GM23338 (cell line): ENCODE data around the gene ST6GALNAC6. TPM values are rescaled to one million over a fixed set of nuclear protein-coding genes. Genes with fewer than 3 reads are reported as not detected.

Source experiments
- ATAC-seq: fragments of 200-7000 bp; cut with Tn5 transposase; 3 replicates; pipeline ENCODE4 v1.9.1; 2020
- DNase-seq: peaks from one replicate; pipeline ENCODE4 v3.0.0-alpha.2; 2015; ENCODE audit warnings: low spot score
- H2AFZ ChIP-seq: fragments of 200-600 bp; sonication (generic); 2 replicates; pipeline ENCODE4 v1.8.0; 2016; ENCODE audit warnings: antibody characterized with exemption, mild to moderate bottlenecking, moderate library complexity
- H3F3A ChIP-seq: fragments of 200-600 bp; sonication (generic); replicated peaks from 2 replicates; pipeline ENCODE4 v1.8.0; 2017; ENCODE audit warnings: antibody characterized with exemption, mixed run types, low read depth
- H3K27ac ChIP-seq: fragments of 200-600 bp; sonication (generic); 2 replicates; pipeline ENCODE4 v1.6.1; 2016; ENCODE audit warnings: low read depth
- H3K27me3 ChIP-seq: fragments of 200-600 bp; sonication (generic); 2 replicates; pipeline ENCODE4 v1.8.0; 2016; ENCODE audit warnings: mild to moderate bottlenecking, mixed run types, moderate library complexity; ENCODE audit not compliant: insufficient read depth
- H3K36me3 ChIP-seq: fragments of 200-600 bp; sonication (generic); 2 replicates; pipeline ENCODE4 v1.8.0; 2016; ENCODE audit warnings: mild to moderate bottlenecking; ENCODE audit not compliant: insufficient read depth
- H3K4me1 ChIP-seq: fragments of 200-600 bp; sonication (generic); 2 replicates; pipeline ENCODE4 v1.8.0; 2016; ENCODE audit warnings: mild to moderate bottlenecking, moderate library complexity; ENCODE audit not compliant: insufficient read depth
- H3K4me2 ChIP-seq: fragments of 200-600 bp; sonication (generic); 2 replicates; pipeline ENCODE4 v1.7.1; 2017; ENCODE audit warnings: mixed run types
- H3K4me3 ChIP-seq: fragments of 200-600 bp; sonication (generic); 2 replicates; pipeline ENCODE4 v1.6.1; 2016; ENCODE audit warnings: mixed run types
- H3K79me2 ChIP-seq: fragments of 200-600 bp; sonication (generic); replicated peaks from 2 replicates; pipeline ENCODE4 v1.8.0; 2017; ENCODE audit warnings: mild to moderate bottlenecking; ENCODE audit not compliant: insufficient read depth
- H3K9me2 ChIP-seq: fragments of 200-600 bp; sonication (generic); 2 replicates; pipeline ENCODE4 v1.8.0; 2017; ENCODE audit not compliant: insufficient read depth
- H4K20me1 ChIP-seq: fragments of 200-600 bp; sonication (generic); replicated peaks from 2 replicates; pipeline ENCODE4 v1.8.0; 2017; ENCODE audit warnings: mild to moderate bottlenecking; ENCODE audit not compliant: insufficient read depth
- H3K27ac Mint-ChIP-seq: 2 replicates; pipeline ENCODE4 v1.8.0; 2020; ENCODE audit warnings: inconsistent platforms, mild to moderate bottlenecking, moderate library complexity, mixed read lengths
- H3K27me3 Mint-ChIP-seq: 3 replicates; pipeline ENCODE4 v1.8.0; 2022; ENCODE audit warnings: low read depth, mild to moderate bottlenecking, moderate library complexity, mixed read lengths, inconsistent platforms; ENCODE audit not compliant: insufficient read depth, poor library complexity
- H3K36me3 Mint-ChIP-seq: 3 replicates; pipeline ENCODE4 v1.8.0; 2021; ENCODE audit warnings: low read depth, mild to moderate bottlenecking, inconsistent platforms, moderate library complexity, mixed read lengths
- H3K4me1 Mint-ChIP-seq: 3 replicates; pipeline ENCODE4 v1.8.0; 2020; ENCODE audit warnings: mild to moderate bottlenecking, inconsistent platforms, mixed read lengths
- H3K4me3 Mint-ChIP-seq: 3 replicates; pipeline ENCODE4 v1.8.0; 2021; ENCODE audit warnings: moderate library complexity, mild to moderate bottlenecking, inconsistent platforms, mixed read lengths
- H3K9me3 Mint-ChIP-seq: 3 replicates; pipeline ENCODE4 v1.8.0; 2020; ENCODE audit warnings: moderate library complexity, mild to moderate bottlenecking, inconsistent platforms, mixed read lengths
- EZH2 ChIP-seq: fragments of 200-600 bp; sonication (generic); IDR thresholded peaks from one replicate; pipeline ENCODE4 v1.8.0; 2017; ENCODE audit warnings: antibody characterized with exemption, mild to moderate bottlenecking, low read depth; ENCODE audit not compliant: unreplicated experiment
- JUNB ChIP-seq: IDR thresholded peaks from one replicate; pipeline ENCODE4 v1.6.1; 2016; ENCODE audit warnings: antibody characterized with exemption; ENCODE audit not compliant: unreplicated experiment
- POLR2AphosphoS5 ChIP-seq: IDR thresholded peaks from 2 replicates; pipeline ENCODE4 v1.6.1; 2016; ENCODE audit warnings: antibody characterized with exemption, low read depth
- polyA plus RNA-seq: library from polyadenylated mRNA; unstranded; fragments of >200 nt; fragmentation: Nextera tagmentation; extraction: Ambion mirVana; gene quantifications from 2 replicates; pipeline ENCODE4 v1.2.1, GENCODE V29; 2016
- total RNA-seq: library from RNA; depleted of rRNA; stranded (reverse); fragments of >200 nt; shearing (Covaris generic); gene quantifications from 2 replicates; pipeline ENCODE4 v1.2.3, GENCODE V29; 2014
- TF ChIP-seq, protein P1 (sequence below): IDR thresholded peaks from 2 replicates; pipeline ENCODE4 v1.6.1; 2016; ENCODE audit warnings: antibody characterized with exemption
- TF ChIP-seq, protein P2 (sequence below), 2 experiments: fragments of 200-600 bp in 1 of 2; sonication (generic) in 1 of 2; conservative IDR thresholded peaks; 2 replicates each; pipeline versions ENCODE4 v1.5.1 to v1.6.1; 2016 to 2017; ENCODE audit warnings: antibody characterized with exemption in 2 of 2, low read depth in 2 of 2, mild to moderate bottlenecking in 2 of 2, moderate library complexity in 1 of 2
- TF ChIP-seq, protein P3 (sequence below): fragments of 250-450 bp; sonication (Bioruptor Pico); IDR thresholded peaks from 2 replicates; pipeline ENCODE4 v1.5.0; 2020; ENCODE audit warnings: mild to moderate bottlenecking, moderate library complexity

ST6GALNAC6 gene
- total and polyA plus RNA-seq, 2 experiments from 2014 or later: 20.7 to 39.2 TPM

DNA sequence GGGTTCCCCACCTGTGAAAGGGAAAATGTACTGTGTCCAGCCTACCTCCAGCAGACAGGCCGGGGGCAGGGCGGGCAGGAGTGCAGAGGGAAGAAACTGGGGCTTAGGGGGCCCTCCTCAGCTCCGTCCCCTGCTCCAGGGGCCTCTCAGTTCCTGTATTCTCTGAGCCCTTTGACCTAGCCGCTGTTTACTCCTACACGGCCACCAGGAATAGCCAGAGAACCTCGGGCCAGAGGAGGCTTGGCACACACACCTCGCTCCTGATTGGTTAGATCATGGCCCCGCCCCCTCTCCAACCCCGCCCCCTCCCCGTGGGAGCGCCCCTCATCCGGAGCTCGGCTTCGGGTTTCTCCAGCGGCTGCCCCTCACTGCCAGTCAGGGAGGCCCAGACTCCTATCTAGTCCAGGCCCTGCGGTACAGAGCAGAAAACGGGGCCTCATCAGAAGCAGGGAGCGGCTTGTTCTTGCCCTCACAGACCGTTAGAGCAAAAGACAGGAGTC, 2.2 kb downstream of the ST6GALNAC6 start:
- Histone ChIP-seq H2AFZ (no peak overlapping the region), H3K79me2 (peaks cover 6% of the 10 kb centered on the region), H3K9me2 (no peaks in the 10 kb centered on the region), H3K4me3 (peak overlapping the region; percentile 46), H3K4me1 (peaks cover 24% of the 10 kb centered on the region), H4K20me1 (peaks cover 12% of the 10 kb centered on the region; the same call in 1 of the 2 replicates), H3F3A (peaks cover 19% of the 10 kb centered on the region), H3K27ac (peak overlapping the region; percentile 91), H3K36me3 (peaks cover 29% of the 10 kb centered on the region), H3K27me3 (peaks cover 5% of the 10 kb centered on the region; the same call in 1 of the 2 replicates), H3K4me2 (peak overlapping the region; percentile 78)
- Mint-ChIP-seq H3K36me3 (peaks cover 37% of the 10 kb centered on the region), H3K4me1 (peaks cover 18% of the 10 kb centered on the region), H3K4me3 (peak overlapping the region; percentile 37), H3K27ac (peak overlapping the region; percentile 62; the same call in 1 of the 2 replicates), H3K9me3 (no peaks in the 10 kb centered on the region), H3K27me3 (peaks cover 5% of the 10 kb centered on the region)
- DNase-seq: peak; percentile 93
- TF ChIP-seq POLR2AphosphoS5 (peak; percentile 49; the same call in 1 of the 2 replicates), EZH2 (no peak), JUNB (no peak)
- TF ChIP-seq, protein P1, sequence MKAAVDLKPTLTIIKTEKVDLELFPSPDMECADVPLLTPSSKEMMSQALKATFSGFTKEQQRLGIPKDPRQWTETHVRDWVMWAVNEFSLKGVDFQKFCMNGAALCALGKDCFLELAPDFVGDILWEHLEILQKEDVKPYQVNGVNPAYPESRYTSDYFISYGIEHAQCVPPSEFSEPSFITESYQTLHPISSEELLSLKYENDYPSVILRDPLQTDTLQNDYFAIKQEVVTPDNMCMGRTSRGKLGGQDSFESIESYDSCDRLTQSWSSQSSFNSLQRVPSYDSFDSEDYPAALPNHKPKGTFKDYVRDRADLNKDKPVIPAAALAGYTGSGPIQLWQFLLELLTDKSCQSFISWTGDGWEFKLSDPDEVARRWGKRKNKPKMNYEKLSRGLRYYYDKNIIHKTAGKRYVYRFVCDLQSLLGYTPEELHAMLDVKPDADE: no peak
- TF ChIP-seq, protein P2, sequence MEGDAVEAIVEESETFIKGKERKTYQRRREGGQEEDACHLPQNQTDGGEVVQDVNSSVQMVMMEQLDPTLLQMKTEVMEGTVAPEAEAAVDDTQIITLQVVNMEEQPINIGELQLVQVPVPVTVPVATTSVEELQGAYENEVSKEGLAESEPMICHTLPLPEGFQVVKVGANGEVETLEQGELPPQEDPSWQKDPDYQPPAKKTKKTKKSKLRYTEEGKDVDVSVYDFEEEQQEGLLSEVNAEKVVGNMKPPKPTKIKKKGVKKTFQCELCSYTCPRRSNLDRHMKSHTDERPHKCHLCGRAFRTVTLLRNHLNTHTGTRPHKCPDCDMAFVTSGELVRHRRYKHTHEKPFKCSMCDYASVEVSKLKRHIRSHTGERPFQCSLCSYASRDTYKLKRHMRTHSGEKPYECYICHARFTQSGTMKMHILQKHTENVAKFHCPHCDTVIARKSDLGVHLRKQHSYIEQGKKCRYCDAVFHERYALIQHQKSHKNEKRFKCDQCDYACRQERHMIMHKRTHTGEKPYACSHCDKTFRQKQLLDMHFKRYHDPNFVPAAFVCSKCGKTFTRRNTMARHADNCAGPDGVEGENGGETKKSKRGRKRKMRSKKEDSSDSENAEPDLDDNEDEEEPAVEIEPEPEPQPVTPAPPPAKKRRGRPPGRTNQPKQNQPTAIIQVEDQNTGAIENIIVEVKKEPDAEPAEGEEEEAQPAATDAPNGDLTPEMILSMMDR (conservative IDR thresholded peaks at IDR 0.05; ENCODE audit: low read depth in 2 of 2): no peak
- TF ChIP-seq, protein P3, sequence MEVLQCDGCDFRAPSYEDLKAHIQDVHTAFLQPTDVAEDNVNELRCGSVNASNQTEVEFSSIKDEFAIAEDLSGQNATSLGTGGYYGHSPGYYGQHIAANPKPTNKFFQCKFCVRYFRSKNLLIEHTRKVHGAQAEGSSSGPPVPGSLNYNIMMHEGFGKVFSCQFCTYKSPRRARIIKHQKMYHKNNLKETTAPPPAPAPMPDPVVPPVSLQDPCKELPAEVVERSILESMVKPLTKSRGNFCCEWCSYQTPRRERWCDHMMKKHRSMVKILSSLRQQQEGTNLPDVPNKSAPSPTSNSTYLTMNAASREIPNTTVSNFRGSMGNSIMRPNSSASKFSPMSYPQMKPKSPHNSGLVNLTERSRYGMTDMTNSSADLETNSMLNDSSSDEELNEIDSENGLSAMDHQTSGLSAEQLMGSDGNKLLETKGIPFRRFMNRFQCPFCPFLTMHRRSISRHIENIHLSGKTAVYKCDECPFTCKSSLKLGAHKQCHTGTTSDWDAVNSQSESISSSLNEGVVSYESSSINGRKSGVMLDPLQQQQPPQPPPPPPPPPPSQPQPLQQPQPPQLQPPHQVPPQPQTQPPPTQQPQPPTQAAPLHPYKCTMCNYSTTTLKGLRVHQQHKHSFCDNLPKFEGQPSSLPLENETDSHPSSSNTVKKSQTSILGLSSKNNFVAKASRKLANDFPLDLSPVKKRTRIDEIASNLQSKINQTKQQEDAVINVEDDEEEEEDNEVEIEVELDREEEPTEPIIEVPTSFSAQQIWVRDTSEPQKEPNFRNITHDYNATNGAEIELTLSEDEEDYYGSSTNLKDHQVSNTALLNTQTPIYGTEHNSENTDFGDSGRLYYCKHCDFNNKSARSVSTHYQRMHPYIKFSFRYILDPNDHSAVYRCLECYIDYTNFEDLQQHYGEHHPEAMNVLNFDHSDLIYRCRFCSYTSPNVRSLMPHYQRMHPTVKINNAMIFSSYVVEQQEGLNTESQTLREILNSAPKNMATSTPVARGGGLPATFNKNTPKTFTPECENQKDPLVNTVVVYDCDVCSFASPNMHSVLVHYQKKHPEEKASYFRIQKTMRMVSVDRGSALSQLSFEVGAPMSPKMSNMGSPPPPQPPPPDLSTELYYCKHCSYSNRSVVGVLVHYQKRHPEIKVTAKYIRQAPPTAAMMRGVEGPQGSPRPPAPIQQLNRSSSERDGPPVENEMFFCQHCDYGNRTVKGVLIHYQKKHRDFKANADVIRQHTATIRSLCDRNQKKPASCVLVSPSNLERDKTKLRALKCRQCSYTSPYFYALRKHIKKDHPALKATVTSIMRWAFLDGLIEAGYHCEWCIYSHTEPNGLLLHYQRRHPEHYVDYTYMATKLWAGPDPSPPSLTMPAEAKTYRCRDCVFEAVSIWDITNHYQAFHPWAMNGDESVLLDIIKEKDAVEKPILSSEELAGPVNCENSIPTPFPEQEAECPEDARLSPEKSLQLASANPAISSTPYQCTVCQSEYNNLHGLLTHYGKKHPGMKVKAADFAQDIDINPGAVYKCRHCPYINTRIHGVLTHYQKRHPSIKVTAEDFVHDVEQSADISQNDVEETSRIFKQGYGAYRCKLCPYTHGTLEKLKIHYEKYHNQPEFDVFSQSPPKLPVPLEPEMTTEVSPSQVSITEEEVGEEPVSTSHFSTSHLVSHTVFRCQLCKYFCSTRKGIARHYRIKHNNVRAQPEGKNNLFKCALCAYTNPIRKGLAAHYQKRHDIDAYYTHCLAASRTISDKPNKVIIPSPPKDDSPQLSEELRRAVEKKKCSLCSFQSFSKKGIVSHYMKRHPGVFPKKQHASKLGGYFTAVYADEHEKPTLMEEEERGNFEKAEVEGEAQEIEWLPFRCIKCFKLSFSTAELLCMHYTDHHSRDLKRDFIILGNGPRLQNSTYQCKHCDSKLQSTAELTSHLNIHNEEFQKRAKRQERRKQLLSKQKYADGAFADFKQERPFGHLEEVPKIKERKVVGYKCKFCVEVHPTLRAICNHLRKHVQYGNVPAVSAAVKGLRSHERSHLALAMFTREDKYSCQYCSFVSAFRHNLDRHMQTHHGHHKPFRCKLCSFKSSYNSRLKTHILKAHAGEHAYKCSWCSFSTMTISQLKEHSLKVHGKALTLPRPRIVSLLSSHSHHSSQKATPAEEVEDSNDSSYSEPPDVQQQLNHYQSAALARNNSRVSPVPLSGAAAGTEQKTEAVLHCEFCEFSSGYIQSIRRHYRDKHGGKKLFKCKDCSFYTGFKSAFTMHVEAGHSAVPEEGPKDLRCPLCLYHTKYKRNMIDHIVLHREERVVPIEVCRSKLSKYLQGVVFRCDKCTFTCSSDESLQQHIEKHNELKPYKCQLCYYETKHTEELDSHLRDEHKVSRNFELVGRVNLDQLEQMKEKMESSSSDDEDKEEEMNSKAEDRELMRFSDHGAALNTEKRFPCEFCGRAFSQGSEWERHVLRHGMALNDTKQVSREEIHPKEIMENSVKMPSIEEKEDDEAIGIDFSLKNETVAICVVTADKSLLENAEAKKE (CRISPR knock-in tag): no peak
- ATAC-seq: peak; percentile 83
